Adrenal gland (tissue), 12 donors: Measurements from ENCODE around the gene DBNL. TPM values are rescaled to one million over a fixed set of nuclear protein-coding genes. Genes with fewer than 3 reads are reported as not detected.

Source experiments
- DNase-seq, 7 donors: peaks; one replicate each; pipeline ENCODE4 v3.0.0-alpha.2; 2019 to 2020
- H3K27ac ChIP-seq, 5 donors: fragments of 200-600 bp; sonication (generic) in 4 of 5; 1 replicate in 3 of 5; 2 replicates in 2 of 5; pipeline versions ENCODE4 v1.5.1 to v1.8.0; 2016 to 2020; ENCODE audit warnings: mild to moderate bottlenecking in 1 of 5
- H3K27me3 ChIP-seq: fragments of 200-600 bp; 2 replicates; pipeline ENCODE4 v1.8.0; 2021
- H3K36me3 ChIP-seq, 2 donors: fragments of 200-600 bp; replicated peaks in 1 of 2; 1 replicate in 1 of 2; 2 replicates in 1 of 2; pipeline versions ENCODE4 v1.5.1 to v1.8.0; 2018 to 2022
- H3K4me1 ChIP-seq, 2 donors: fragments of 200-600 bp; replicated peaks in 1 of 2; 1 replicate in 1 of 2; 2 replicates in 1 of 2; pipeline versions ENCODE4 v1.5.1 to v1.8.0; 2018 to 2021
- H3K4me3 ChIP-seq, 4 donors: fragments of 200-600 bp; sonication (generic) in 3 of 4; one replicate each; pipeline ENCODE4 v1.5.1; 2016 to 2018
- H3K9me3 ChIP-seq, 3 donors: fragments of 200-600 bp; sonication (generic) in 1 of 3; replicated peaks in 1 of 3; 1 replicate in 2 of 3; 2 replicates in 1 of 3; pipeline versions ENCODE4 v1.5.1 to v1.8.0; 2016 to 2021
- CTCF ChIP-seq, 6 experiments: fragments of 450-650 bp in 4 of 6; fragments of 200-600 bp in 2 of 6; sonication (generic) in 1 of 6; IDR thresholded peaks; 1 replicate in 5 of 6; 2 replicates in 1 of 6; pipeline versions ENCODE4 v1.5.1 to v1.8.0; 2016 to 2021; ENCODE audit warnings: antibody characterized with exemption in 6 of 6, mild to moderate bottlenecking in 2 of 6, moderate library complexity in 1 of 6
- POLR2A ChIP-seq, 2 donors: fragments of 450-650 bp; IDR thresholded peaks; one replicate each; pipeline ENCODE4 v1.6.1; 2017; ENCODE audit warnings: antibody characterized with exemption in 2 of 2, mild to moderate bottlenecking in 2 of 2, moderate library complexity in 1 of 2
- WGBS, 4 donors: extraction: QIAGEN DNeasy Blood & Tissue Kit in 2 of 4; methylation state at CpG; one replicate each; pipeline versions ENCODE4 v1.1.5 to v1.1.7; 2013 to 2017; 5-methylcytosine and 5-hydroxymethylcytosine counted together
- intact Hi-C, 2 donors: fragments of 100-400 bp; cut with DNase I; formaldehyde crosslinking; loops; one replicate each; pipeline versions ENCODE4 v1.14.1 to v1.15.0; 2022 to 2023
- polyA plus RNA-seq, 3 donors: library from polyadenylated mRNA; stranded (reverse); fragments of 200-250 nt in 2 of 3; fragments of 350-450 nt in 1 of 3; fragmentation: Illumina TruSeq in 1 of 3; extraction: RNeasy Lipid Tissue Mini Kit (QIAGEN cat#74804) in 1 of 3; gene quantifications; one replicate each; pipeline ENCODE4 v1.2.3, GENCODE V29; 2013 to 2014
- total RNA-seq, 9 donors: library from RNA; depleted of rRNA in 4 of 9; stranded (reverse); fragments of >200 nt in 4 of 9; fragments of 120-200 nt in 1 of 9; fragmentation: NEBNext Ultra II Directional in 1 of 9; extraction: Animal tissue kit (Norgen Biotek cat#: 25700) in 1 of 9; gene quantifications; one replicate each; pipeline versions ENCODE4 v1.1.0 to v1.2.4, GENCODE V29; 2013 to 2023
- donor health status: healthy with polysubstance abuse.
- donor health status: Bipolar disorder and iron deficiency.
- donor health status: DM: yes; HTN: yes; CAD: no.
- donor health status: DM: no; HTN: no; CAD: no.
- donor health status: DM: no; HTN: no; CAD: no.
- donor health status: DM: yes; HTN: yes; CAD: no.

Gene DBNL
- total and polyA plus RNA-seq, 12 donors: 46.2 to 145 (median 77.7) TPM

- WGBS, 4 donors: 47 to 59% (median 56%) methylated on average over 10 to 16 of the region's 16 CpGs
- Histone ChIP-seq H3K36me3 (peaks cover 0 to 31% of the 10 kb centered on the region in 2 donors), H3K4me1 (peaks cover 27 to 35% of the 10 kb centered on the region in 2 donors), H3K27ac (peak overlapping the region in 1 of 5 donors; percentile 1), H3K9me3 (no peaks in the 10 kb centered on the region), H3K4me3 (no peak overlapping the region), H3K27me3 (no peaks in the 10 kb centered on the region)
- TF ChIP-seq POLR2A (IDR thresholded peaks at IDR 0.05) (no peak), CTCF (IDR thresholded peaks at IDR 0.05) (no peak)
- peak in 3 of 7 donors; percentile 18 to 54 (median 19) for DNase-seq
- intact Hi-C loops: loop anchor here in 1 of 2 donors (10.0 kb wide), 1 partner anchor 501 kb away; no protein-coding TSS in a partner anchor
Measured at GRCh38 chr7:44063894-44064651, 19.6 kb downstream of the DBNL start.

GRCh38 chr7:44064791-44065430 lies 20.4 kb downstream of the DBNL start:
- H3K36me3 ChIP-seq: peaks cover 0 to 23% of the 10 kb centered on the region in 2 donors
- DNase-seq: peak in 4 of 7 donors; percentile 43 to 67 (median 48)
- no peaks in the 10 kb centered on the region for H3K27me3 ChIP-seq
- H3K4me3 ChIP-seq: peak overlapping the region in 1 of 4 donors; percentile 2
- no peaks in the 10 kb centered on the region for H3K9me3 ChIP-seq
- TF ChIP-seq CTCF (IDR thresholded peaks at IDR 0.05): no peak
- H3K27ac ChIP-seq: no peak overlapping the region
- 20 to 27% (median 22%) methylated on average over 7 to 33 of the region's 33 CpGs for WGBS, 4 donors
- H3K4me1 ChIP-seq: peaks cover 27 to 35% of the 10 kb centered on the region in 2 donors
- intact Hi-C loops: loop anchor here in 1 of 2 donors (10.0 kb wide), 1 partner anchor 500 kb away; no protein-coding TSS in a partner anchor

GRCh38 chr7:44065431-44066110 lies 21.1 kb downstream of the DBNL start, which contains the start of gene PGAM2:
Gene PGAM2, minus strand, starts transcription at chr7:44065567. Its CDS starts 38 bp downstream, at chr7:44065529.
- intact Hi-C loops: loop anchor here in 1 of 2 donors (10.0 kb wide), 1 partner anchor 499 kb away; no protein-coding TSS in a partner anchor
- TF ChIP-seq CTCF (IDR thresholded peaks at IDR 0.05) (no peak), POLR2A (IDR thresholded peaks at IDR 0.05) (no peak)
- H3K9me3 ChIP-seq: no peaks in the 10 kb centered on the region
- peaks cover 27 to 35% of the 10 kb centered on the region in 2 donors for H3K4me1 ChIP-seq
- H3K27me3 ChIP-seq: no peaks in the 10 kb centered on the region
- DNase-seq: peak in 4 of 7 donors; percentile 39 to 79 (median 60)
- peak within 1 kb of the TSS in 1 of 4 donors; percentile 2 for H3K4me3 ChIP-seq
- H3K36me3 ChIP-seq: peaks cover 0 to 16% of the 10 kb centered on the region in 2 donors
- 22 to 39% (median 31%) methylated on average over 9 to 14 of the region's 14 CpGs for WGBS, 4 donors
- H3K27ac ChIP-seq: peak within 1 kb of the TSS in 1 of 5 donors; percentile 1

GRCh38 chr7:44066111-44066460 lies 21.6 kb downstream of the DBNL start:
- Histone ChIP-seq H3K9me3 (no peaks in the 10 kb centered on the region), H3K36me3 (peaks cover 0 to 11% of the 10 kb centered on the region in 2 donors), H3K27ac (no peak overlapping the region), H3K4me3 (no peak overlapping the region), H3K27me3 (no peaks in the 10 kb centered on the region), H3K4me1 (peaks cover 27 to 35% of the 10 kb centered on the region in 2 donors)
- DNase-seq: peak in 2 of 7 donors; percentile 13 to 56
- intact Hi-C loops: loop anchor here in 1 of 2 donors (10.0 kb wide), 1 partner anchor 499 kb away; no protein-coding TSS in a partner anchor
- peak in 1 of 2 donors; percentile 15 for TF ChIP-seq POLR2A (IDR thresholded peaks at IDR 0.05)
- no peak for TF ChIP-seq CTCF (IDR thresholded peaks at IDR 0.05)
- WGBS, 4 donors: 40 to 54% (median 44%) methylated on average over 6 of the region's 6 CpGs
